Thymus (tissue), 11 donors: ENCODE measurements around the gene TRAK1. TPM values are rescaled to one million over a fixed set of nuclear protein-coding genes. Genes with fewer than 3 reads are reported as not detected.
A peak's percentile ranks its signal among the peaks of the same experiment; 100 is the strongest.

Source experiments
- DNase-seq, 9 donors: peaks; one replicate each; pipeline ENCODE4 v3.0.0-alpha.2; 2013; ENCODE audit warnings: low spot score in 9 of 9, low read depth in 6 of 9, missing footprints in 1 of 9
- H3K27ac ChIP-seq, 2 donors: one replicate each; pipeline ENCODE4 v1.5.1; 2013; ENCODE audit warnings: control low read depth in 1 of 2, low read depth in 1 of 2, low read length in 1 of 2, mild to moderate bottlenecking in 1 of 2, moderate library complexity in 1 of 2
- H3K27me3 ChIP-seq, 2 donors: one replicate each; pipeline ENCODE4 v1.5.1; 2013; ENCODE audit warnings: low read length in 1 of 2; ENCODE audit not compliant: control insufficient read depth in 2 of 2, insufficient read depth in 1 of 2
- H3K36me3 ChIP-seq, 2 donors: one replicate each; pipeline ENCODE4 v1.5.1; 2013; ENCODE audit warnings: low read length in 1 of 2, mild to moderate bottlenecking in 1 of 2, moderate library complexity in 1 of 2; ENCODE audit not compliant: control insufficient read depth in 2 of 2, insufficient read depth in 2 of 2
- H3K4me1 ChIP-seq, 2 donors: one replicate each; pipeline ENCODE4 v1.5.1; 2013; ENCODE audit warnings: low read length in 2 of 2; ENCODE audit not compliant: control insufficient read depth in 2 of 2, insufficient read depth in 2 of 2
- H3K4me3 ChIP-seq, 2 donors: one replicate each; pipeline ENCODE4 v1.5.1; 2013; ENCODE audit warnings: low read length in 2 of 2, control low read depth in 1 of 2, mild to moderate bottlenecking in 1 of 2
- H3K9me3 ChIP-seq, 2 donors: one replicate each; pipeline ENCODE4 v1.5.1; 2013; ENCODE audit warnings: low read length in 1 of 2, mild to moderate bottlenecking in 1 of 2; ENCODE audit not compliant: control insufficient read depth in 2 of 2, insufficient read depth in 1 of 2
- WGBS: extraction: QIAGEN DNeasy Blood & Tissue Kit; methylation state at CpG from one replicate; pipeline ENCODE4 v1.1.7; 2013; 5-methylcytosine and 5-hydroxymethylcytosine counted together
- polyA plus RNA-seq: library from polyadenylated mRNA; stranded (reverse); fragments of 200-250 nt; gene quantifications from one replicate; pipeline ENCODE4 v1.2.3, GENCODE V29; 2013
- total RNA-seq: library from RNA; stranded (reverse); fragments of 120-200 nt; gene quantifications from one replicate; pipeline ENCODE4 v1.2.4, GENCODE V29; 2013
- donor health status: healthy.

TRAK1 gene
- total and polyA plus RNA-seq, 2 donors, result 10.9 to 20.1 TPM

DNA sequence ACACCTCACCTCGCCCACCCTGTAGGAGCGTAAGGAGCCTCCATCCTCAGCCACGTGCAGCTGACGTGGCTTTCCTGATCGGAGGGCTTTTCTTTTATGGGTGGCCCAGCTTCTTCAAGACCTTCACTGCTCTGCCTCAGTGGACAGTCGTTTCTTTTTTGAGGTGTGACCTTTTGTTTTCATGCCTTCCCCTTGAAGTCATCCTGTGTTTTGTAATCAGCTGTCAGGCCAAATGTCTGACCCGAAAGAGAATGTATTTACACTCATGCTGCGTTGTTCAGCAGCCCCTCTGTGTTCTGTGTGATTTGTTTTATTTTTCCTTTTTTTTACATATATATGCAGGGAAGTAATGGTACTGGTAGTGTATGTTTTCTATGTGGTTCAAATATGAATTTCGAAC, 133.0 kb downstream of the TRAK1 start:
- DNase-seq, result no peak
- Histone ChIP-seq H3K27ac (no peak overlapping the region), H3K4me1 (peaks cover 17 to 25% of the 10 kb centered on the region in 2 donors), H3K27me3 (no peaks in the 10 kb centered on the region), H3K4me3 (no peak overlapping the region), H3K9me3 (peaks cover 0 to 3% of the 10 kb centered on the region in 2 donors), H3K36me3 (peaks cover 20 to 25% of the 10 kb centered on the region in 2 donors)
- WGBS, result 96% methylated on average over 9 of the region's 9 CpGs

DNA sequence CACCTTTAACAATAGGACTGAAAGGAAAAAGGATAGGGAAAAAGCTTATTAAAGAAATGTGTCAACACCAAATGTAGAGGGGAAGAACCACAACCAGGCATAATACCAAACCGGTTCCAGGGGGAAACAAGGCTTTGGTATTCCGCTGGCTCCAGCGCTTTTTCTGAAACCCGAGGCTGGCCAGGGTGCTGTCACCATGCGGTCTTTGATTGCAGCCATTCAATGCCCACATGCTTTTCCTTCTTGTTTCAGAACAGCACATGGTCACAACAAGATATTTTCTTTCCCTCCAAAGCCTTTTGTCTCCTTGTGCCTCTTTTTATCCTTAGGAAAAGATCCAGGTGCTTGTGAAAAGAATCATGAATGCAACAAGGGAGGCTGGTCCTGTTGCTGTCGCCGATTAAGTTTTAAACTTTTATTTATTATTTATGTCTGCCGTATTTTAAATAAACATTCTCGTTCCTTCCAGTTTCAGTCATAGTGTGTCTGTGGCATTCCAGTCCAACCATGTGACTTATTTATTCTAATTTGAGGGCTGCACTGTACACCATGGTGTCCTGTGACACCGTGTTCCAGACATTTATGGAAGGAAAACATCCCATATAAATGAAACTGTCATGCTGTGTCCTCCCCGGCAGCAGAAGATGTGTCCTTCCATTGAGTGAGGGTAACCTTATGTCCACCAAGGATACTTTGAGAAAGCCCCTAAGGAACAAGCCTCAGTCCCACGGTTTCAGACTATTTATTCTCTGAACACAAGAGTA, 133.7 kb downstream of the TRAK1 start:
- WGBS, result 96% methylated on average over 12 of the region's 12 CpGs
- H3K36me3 ChIP-seq, result peaks cover 20 to 25% of the 10 kb centered on the region in 2 donors
- no peak overlapping the region for H3K27ac ChIP-seq

DNA sequence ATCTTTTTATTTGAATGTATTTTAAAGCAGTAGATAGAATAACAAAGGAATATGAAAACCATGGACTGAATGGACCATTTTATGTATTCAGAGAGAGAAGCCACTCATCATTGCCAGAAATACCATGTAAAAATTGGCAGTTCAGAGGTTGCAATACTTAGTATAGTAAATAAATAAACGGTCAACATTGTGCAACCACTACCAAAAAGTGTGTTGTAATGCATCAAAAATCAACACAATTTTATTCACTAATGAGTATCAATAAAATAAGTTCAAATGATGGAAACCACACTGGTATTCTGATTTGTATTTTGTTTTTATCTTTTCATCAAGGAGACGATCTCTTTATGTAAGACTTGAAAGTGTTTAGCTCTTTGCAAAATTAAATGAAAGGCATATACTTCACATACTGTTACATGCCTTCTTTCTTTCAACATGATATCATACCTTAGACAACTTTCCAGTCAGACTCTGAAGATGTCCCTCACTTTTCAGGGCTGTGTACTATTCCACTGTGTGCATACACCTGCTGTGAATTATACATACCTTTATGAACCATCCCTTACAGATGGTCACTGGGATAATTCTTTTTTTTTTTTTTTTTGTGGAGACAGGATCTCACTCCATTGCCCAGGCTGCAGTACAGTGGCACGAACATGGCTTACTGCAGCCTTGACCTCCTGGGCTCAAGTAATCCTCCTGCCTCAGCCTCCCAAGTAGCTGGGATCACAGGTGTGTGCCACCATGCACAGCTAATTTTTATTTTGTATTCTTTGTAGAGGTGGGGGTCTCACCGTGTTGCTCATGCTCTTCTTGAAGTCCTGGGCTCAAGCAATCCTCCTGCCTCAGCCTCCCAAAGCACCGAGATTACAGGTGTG, 134.6 kb downstream of the TRAK1 start:
- Histone ChIP-seq H3K27me3 (no peaks in the 10 kb centered on the region), H3K27ac (no peak overlapping the region), H3K4me1 (peaks cover 1 to 10% of the 10 kb centered on the region in 2 donors), H3K4me3 (no peak overlapping the region), H3K9me3 (peaks cover 0 to 3% of the 10 kb centered on the region in 2 donors), H3K36me3 (peaks cover 20 to 21% of the 10 kb centered on the region in 2 donors)
- DNase-seq, result no peak
- 85% methylated on average over 5 of the region's 5 CpGs for WGBS

More for the DNA sequence above, 133.7 kb downstream of the TRAK1 start:
- no peak for DNase-seq
- Histone ChIP-seq H3K27me3 (no peaks in the 10 kb centered on the region), H3K9me3 (peaks cover 0 to 3% of the 10 kb centered on the region in 2 donors), H3K4me3 (no peak overlapping the region), H3K4me1 (peaks cover 10 to 18% of the 10 kb centered on the region in 2 donors)

DNA sequence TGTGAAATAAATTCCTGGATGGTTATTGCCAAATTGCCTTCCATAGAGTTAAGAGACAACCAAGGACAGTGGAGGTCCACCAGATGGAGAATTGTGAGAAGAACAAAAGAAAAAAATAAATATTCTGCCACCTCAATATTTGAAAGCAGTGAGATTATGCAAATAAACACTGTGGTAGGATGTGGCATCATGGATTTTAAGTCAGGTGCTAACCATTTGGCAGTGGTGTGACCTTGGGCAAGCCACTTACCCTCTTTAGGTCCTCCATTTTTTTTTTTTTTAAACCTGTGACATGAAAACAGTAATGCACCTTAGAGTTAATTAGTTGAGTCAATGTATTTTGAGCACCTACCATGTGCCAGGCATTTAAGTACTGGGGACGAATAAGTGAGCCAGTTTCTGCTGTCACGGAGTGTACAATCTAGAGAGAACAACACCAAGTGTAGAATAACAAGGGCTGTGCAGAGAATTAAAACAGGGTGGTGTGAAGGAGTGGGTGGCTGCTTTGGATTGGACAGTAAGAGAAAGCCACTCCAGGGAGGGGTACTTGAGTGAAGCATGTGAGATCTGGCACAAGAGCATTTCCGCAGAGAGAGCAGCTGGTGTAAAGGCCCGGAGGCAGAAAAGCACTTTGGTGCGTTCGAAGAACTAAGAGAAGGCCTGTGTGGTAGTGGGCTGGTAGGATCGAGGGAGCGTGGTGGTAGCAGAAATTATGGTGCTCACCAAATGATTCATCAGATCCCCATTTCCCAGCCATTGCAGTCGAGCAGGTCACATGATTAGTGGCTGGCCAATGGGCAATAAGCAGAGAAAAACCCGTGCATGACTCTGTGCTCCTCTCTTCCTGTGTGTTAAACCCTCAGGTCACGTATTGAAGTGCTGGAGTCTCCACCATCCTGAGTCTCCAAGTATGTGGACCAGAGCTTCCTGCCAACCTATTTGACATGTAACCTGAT, 135.6 kb downstream of the TRAK1 start:
- DNase-seq, result no peak
- Histone ChIP-seq H3K27ac (no peak overlapping the region), H3K27me3 (no peaks in the 10 kb centered on the region), H3K4me1 (no peaks in the 10 kb centered on the region), H3K4me3 (no peak overlapping the region), H3K9me3 (peaks cover 0 to 3% of the 10 kb centered on the region in 2 donors), H3K36me3 (peaks cover 20% of the 10 kb centered on the region in 2 donors)
- WGBS, result 93% methylated on average over 11 of the region's 11 CpGs

DNA sequence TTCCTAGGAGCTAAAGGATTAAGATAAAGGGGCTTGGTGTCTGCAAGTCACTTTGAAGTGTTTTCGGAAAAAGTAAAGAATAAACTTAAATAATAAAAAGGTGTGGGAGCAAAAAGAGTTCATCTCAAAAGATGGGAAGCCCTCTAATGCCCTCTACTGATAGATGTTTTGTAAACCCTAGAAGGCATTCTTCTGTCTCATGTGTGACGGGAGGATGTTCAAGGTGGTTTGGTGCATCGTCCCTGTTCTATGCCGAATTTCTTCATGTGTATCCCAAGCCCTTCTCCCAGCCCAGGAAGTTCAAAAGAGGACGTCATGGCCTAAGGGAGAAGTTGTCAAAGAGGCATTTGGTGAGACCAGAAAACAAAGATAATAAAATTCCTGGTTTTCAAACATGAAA, 137.6 kb downstream of the TRAK1 start:
- Histone ChIP-seq H3K27me3 (no peaks in the 10 kb centered on the region), H3K27ac (no peak overlapping the region), H3K4me1 (no peaks in the 10 kb centered on the region), H3K4me3 (no peak overlapping the region), H3K36me3 (peaks cover 3 to 7% of the 10 kb centered on the region in 2 donors), H3K9me3 (peaks cover 0 to 3% of the 10 kb centered on the region in 2 donors)
- WGBS, result 50% methylated on average over 5 of the region's 5 CpGs
- DNase-seq, result peak in 3 of 9 donors; percentile 29 to 70 (median 32)

DNA sequence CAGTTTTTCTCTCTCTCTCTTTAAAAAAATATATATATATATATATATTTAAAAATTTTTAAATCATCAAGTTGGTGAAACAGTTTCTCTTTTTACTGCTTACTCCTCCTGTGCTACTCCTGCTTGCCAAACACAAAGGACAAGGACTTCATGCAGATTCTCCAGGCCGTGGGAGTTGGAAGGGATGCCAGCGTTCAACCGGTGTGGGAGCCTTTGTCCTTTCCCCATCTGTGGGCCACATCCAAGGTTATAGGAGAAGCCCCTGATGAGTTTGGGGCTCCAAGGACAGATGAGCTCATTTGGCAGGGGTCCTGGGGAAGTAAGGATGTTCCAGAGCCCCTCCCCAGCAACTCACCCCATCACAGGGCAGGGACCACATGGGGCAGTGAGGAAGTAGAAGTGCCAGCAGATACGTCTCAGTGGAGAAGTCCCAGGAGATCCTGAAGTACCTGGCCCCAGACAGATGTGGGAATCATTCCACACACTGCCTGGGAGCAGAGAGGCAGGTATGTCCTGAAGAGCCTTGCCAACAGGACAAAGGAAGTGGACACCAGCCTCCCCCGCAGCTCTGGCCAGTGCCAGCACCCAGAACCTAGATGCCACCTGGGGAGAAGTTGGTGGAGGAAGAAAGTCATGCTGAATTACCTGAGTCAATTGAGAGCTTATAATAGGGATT, 138.2 kb downstream of the TRAK1 start:
- 90% methylated on average over 5 of the region's 5 CpGs for WGBS
- Histone ChIP-seq H3K27me3 (no peaks in the 10 kb centered on the region), H3K4me1 (no peaks in the 10 kb centered on the region), H3K27ac (no peak overlapping the region), H3K36me3 (peaks cover 0 to 2% of the 10 kb centered on the region in 2 donors), H3K9me3 (peaks cover 0 to 3% of the 10 kb centered on the region in 2 donors), H3K4me3 (no peak overlapping the region)
- no peak for DNase-seq

DNA sequence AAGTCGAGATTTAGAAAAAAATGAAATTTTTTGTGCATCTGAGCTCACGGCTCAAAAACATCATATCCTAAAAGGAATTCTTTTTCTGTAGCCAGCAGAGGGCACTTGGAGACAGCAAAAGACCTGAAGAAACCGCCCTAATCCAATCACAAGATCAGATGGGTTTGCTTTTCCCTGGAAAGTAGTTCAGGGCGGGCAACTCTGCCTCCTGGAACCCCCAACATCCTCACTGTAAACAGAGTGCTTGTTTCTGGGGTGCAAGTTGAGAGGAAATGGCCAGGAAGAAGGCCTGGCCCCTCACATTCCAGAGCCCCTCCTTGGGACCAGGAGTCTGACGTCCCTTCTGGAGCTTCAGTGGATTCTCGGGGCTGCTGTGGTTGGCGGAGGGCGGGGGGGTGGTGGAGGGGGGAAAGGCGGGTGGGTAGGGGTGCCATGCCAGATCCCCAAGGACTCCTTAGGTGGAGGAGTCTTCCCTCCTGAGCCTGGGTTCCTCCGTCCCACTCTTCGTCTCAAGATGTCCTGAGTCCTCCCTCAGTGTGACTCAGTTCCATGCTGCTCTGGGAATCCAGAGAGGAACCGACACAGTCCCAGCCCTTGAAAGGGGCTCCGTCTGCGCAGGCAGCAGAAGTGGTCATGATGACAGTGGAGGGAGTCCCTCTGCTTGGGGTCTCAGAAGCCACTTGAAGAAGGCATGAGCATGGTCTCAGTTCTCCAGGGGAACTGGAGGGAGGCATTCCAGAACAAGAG, 139.0 kb downstream of the TRAK1 start:
- peaks cover 0 to 3% of the 10 kb centered on the region in 2 donors for H3K9me3 ChIP-seq
- H3K36me3 ChIP-seq, result peaks cover 0 to 2% of the 10 kb centered on the region in 2 donors
- H3K4me3 ChIP-seq, result no peak overlapping the region
- no peaks in the 10 kb centered on the region for H3K4me1 ChIP-seq
- no peaks in the 10 kb centered on the region for H3K27me3 ChIP-seq
- WGBS, result 61% methylated on average over 14 of the region's 14 CpGs
- H3K27ac ChIP-seq, result no peak overlapping the region
- DNase-seq, result peak in 1 of 9 donors; percentile 29

DNA sequence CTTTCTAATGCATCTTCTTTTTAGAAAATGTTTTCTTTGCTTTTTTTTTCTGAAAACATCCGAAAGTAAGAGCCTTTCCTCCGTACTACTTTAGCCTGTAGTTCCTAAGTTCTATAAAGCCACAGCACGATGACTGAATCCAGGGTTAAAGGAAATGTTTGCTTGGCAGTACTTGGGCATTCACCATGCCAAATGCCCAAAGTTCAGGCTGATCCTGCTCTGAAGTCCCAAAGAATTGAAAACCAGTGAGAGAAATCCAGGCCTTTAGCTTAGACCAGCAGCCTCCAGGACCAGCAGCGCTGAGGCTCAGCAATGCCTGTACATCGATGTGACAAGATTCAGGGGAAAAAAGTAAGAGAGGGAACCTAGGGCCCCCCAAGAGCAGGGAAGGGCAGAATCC, 139.7 kb downstream of the TRAK1 start:
- Histone ChIP-seq H3K36me3 (no peaks in the 10 kb centered on the region), H3K27me3 (no peaks in the 10 kb centered on the region), H3K4me3 (no peak overlapping the region), H3K27ac (no peak overlapping the region), H3K9me3 (peaks cover 0 to 3% of the 10 kb centered on the region in 2 donors), H3K4me1 (no peaks in the 10 kb centered on the region)
- no peak for DNase-seq
- WGBS, result 96% methylated on average over 5 of the region's 5 CpGs
